ENCODE results near the gene ATXN7L1.

GRCh38 chr7:105719395-105719794, 157.0 kb downstream of the ATXN7L1 start:
- TF ChIP-seq, protein P1, sequence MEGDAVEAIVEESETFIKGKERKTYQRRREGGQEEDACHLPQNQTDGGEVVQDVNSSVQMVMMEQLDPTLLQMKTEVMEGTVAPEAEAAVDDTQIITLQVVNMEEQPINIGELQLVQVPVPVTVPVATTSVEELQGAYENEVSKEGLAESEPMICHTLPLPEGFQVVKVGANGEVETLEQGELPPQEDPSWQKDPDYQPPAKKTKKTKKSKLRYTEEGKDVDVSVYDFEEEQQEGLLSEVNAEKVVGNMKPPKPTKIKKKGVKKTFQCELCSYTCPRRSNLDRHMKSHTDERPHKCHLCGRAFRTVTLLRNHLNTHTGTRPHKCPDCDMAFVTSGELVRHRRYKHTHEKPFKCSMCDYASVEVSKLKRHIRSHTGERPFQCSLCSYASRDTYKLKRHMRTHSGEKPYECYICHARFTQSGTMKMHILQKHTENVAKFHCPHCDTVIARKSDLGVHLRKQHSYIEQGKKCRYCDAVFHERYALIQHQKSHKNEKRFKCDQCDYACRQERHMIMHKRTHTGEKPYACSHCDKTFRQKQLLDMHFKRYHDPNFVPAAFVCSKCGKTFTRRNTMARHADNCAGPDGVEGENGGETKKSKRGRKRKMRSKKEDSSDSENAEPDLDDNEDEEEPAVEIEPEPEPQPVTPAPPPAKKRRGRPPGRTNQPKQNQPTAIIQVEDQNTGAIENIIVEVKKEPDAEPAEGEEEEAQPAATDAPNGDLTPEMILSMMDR (IDR thresholded peaks at IDR 0.05): no peak
- no peak for TF ChIP-seq POLR2A (IDR thresholded peaks at IDR 0.05)
- no peak for TF ChIP-seq POLR2AphosphoS5 (IDR thresholded peaks at IDR 0.05)
